GM21381 (cell line): ENCODE data around the gene FREY1.
A peak's percentile ranks its signal among the peaks of the same experiment; 100 is the strongest.

Source experiments
- ATAC-seq: cut with Tn5 transposase; IDR thresholded peaks from one replicate; pipeline ENCODE4 v1.9.1; 2021; ENCODE audit warnings: mild to moderate bottlenecking, moderate library complexity; ENCODE audit not compliant: unreplicated experiment

FREY1 gene

DNA sequence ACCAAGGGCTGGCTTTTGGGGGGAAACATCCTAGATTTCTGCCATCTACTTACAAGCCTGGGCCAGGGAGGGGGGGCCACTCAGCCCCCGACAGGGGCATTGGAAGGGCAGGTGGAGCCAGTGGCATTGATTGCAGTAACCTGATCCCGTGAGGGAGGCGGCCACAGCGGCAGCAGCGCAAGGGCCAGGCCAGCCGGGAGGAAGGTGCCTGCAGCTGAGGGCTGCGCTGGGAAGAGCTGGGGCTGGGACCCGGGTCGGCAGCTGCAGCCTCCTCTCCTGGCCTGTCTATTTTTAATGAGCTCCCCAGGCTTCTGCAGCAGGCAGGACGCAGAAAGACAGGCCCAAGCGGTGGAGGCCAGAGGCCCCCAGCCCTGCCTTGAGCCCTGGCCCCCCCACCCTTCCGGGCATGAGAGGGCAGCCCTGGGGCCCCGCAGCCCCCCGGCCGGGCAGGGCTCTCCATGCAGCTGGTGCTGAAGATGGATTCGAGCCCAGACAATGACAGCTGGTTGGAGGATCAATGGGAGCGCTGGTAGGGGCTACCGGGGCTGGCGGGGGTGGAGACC is 10.6 kb downstream of the FREY1 start:
- ATAC-seq, result no peak

DNA sequence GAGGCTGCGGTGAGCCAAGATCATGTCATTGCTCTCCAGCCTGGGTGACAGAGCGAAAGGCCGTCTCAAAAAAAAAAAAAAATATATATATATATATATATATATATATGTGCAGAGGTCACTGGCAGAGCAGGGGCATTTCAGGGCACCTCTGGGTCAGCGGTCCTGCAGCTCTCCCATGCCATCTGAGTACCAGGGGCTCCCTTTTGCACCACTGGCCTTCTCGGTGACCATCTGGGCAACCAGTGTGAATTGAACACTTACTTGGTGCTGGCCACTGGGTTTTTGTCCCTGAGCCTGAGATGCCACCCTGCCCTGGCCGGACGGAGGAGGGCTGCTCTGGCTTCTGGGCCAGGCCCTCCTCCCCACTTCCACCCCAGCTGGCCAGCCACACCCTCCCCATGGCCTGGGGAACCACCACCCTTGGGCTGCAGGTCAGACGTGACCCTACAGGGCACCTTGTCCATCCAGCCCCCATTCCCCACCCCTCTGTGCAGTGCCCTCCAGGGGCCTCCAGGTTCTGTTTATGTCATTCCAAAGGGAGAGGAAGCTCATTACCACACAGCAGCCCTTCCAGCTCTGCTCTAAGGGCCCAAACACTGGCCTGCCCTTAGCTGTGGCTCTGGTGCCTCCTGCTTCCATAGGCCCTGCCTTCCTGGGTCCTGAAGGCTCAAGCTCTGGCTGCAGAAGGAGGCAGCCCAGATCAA is 11.4 kb downstream of the FREY1 start:
- ATAC-seq, result no peak

DNA sequence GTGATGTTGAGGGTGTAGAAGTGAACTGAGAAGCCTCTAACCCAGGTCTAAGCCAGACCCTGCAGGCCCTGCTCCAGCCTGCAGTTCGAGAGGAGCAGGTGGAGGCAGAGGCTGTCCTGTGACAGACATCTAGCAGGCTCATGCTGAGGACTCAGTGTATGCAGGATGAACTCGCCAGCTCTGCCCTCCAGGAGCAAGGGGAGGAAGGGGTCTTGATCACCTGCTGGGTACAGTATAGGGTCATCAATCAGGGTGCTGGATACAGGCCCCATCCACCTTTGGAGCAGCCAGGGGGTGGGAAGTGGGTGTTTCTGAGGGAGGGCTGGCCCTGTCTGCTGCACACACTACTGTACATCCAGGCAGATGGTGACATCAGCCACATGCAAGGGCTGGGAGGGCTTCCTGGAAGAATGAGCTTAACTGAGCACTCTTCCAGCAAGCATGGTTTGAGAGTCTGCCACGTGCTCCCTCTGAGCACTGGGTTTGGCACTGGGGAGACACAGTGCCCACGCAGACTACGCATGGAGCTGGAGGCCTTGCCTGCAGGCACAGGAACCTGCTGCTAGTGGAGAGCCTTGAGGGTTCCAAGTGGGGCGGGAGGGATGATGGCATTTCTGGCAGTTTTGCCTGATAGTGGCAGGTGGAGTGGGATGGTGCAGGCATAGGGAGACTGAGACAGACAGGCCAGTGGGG is 12.4 kb downstream of the FREY1 start:
- no peak for ATAC-seq

DNA sequence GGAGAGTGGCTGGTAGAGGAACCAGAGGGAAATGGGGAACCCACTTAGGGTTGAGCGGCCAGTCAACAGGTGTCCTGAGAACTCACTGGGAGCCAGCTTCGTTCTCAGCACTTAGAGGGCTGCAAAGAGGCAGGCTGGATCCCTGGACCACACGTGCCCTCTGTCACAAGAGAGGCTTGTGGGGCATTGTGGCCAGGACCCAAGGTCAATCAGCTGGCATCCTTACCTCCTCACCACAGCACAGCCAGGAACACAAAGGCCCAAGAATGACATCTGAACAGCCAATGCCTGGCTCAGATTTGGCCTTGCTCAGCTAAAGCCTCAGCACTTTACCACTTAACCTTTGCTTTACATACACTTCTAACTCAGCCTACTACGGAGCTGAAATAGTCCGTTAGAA is 14.2 kb downstream of the FREY1 start:
- no peak for ATAC-seq

DNA sequence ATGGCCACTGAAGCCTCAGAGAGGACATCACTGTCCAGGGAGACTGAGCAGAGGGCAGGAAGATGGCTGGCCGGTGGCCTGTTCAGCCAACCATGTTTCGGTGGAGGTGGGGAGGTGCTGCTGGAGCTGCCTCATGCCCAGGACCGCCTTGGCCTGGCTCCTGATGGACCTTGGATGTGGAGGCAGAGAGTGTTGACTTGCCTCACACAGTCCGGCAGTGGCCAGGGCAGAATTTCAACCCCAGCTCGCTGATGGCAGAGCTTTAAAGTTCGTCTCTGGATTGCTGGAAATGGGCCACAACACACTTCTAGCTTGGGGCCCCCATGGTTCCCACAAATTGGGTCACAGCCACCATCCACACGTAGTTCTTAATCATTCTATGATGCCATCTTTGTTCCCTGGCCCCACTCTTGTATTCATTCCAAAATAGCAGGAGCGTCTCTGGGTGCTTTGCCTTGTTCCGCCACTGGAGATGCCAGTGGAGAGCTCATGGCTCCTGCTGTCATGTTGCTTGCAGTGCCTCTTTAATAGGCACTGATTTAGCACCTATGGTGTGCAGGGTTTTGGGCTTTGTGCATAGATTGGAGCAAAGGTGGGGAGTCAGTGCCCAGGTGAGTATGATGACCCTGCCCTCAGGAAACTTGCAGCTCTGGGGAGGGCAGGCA is 16.1 kb downstream of the FREY1 start:
- no peak for ATAC-seq

DNA sequence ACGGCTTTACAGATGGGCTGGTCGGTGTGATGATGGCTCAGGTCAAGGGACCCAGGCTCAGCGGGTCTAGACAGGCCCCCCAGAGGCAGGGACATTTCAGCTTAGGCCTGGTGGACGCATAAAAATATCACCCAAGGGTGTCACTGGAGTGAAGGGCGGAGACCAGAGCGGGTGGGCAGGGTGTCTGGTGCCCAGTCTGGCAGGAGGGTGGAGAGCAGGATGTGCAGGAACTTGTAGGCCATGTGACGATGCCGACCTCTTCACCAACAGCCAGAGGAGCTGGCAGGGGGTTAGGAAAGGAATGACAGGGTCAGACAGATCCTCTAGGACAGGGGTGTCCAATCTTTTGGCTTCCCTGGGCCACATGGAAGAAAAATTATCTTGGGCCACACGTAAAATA is 17.1 kb downstream of the FREY1 start:
- ATAC-seq, result no peak

DNA sequence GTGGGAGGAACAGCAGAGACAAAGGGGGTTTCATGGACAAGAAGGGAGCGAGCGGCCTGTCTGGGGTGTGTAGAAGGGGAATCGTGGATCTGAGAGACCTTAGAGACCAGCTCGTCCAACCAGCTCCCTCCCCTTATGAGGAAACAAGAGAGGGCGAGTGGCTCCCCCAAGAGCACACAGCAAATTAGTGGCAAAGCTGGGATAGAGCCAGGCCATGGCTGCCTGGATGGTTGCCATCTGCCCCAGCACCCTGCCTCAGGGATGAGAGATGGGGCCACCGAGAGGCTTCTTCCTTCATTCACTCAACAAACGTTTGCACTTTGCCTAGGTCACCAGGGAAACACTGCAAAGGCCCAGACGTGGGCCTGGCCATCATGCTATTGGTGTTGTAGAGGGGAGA is 17.5 kb downstream of the FREY1 start:
- no peak for ATAC-seq

DNA sequence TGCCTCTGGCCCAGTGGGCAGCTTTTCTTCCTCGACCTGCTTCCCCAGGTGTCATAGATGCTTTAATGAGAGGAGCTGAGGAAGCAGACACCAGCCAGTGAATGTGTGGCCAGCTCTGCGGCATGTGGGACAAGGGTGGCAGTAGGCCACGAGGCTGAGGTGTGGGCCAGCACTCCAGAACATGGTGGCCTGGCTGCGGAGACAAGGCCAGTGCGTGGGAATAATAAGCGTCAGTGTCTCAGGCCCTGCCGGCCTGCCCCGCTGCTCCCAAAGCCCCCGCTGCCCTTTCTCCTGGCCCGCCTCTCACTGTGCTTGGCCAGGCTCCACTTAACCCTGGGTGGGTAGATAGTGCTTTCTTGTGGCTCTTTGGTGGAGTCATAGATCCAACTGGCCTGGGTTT is 19.5 kb downstream of the FREY1 start:
- no peak for ATAC-seq

DNA sequence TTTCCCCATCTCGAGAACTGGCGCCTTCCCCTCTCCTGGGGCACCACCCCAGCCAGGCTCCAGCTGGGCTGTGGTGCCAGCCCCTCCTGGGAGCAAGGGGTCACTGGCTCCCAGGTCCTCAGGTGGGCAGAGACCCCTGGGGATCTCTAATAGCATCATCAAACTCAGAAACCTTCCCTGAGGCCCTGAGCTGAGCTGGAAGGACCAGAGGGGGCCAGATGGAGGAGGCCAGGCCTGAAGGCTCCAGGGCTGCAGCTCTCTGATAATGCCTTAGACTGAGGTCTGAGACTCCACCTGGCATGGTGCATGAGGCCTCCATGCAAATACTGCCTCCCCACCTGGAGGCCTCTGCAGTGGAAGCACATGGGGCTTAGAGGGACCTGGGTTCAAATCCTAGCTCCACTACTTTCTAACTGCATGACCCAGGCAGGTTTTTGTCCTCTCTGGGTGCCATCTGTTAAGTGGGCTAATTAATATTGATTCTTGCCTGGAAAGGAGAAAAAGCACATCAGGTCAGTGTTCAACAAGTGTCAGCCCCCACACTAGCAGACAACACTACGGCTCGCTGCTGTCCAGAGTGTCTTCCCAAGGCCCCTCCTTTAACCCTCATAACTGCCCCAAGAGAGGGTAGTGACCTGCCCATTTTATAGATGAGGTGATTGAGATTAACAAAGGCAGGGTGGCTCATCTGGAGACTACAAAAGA is 20.1 kb downstream of the FREY1 start:
- ATAC-seq, result no peak

DNA sequence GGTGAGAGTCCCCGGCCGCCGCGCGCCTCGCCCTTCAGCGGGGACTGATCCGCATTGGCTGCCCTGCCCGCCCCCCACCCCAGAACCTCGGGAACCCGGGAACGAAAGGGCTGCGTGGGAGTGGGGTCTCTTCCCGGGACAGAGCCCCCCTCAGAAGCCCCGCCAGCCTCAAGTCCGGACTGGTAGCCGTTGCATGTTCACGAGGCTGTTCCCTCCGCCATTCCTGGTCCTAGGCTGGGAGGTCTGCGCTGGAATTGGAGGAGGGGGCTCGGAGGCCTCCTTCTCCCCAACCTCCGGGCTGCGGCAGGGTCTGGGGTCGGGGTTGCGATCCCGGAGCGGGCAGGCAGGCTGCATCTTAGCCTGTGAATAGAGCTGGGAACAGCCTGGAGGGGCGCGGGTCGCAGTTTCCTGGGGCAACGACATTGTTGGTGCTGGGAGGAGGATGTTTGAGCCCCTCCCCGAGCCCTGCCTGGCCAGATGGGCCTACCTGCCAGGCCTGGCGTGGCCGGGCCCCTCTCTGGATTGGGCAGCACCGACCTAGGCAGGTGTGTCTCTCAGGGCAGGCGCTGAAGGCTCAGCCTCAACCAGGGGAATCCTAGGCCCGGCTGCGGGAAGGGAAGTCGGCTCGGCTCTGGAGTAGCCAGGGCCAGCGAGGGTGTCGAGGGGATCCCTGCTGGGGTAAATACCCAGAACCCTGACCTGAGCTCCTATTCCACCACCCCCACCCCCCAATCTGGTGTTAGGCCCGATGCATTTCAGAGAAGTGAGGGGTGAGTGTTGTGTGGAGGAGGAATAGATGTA is 20.9 kb downstream of the FREY1 start:
- ATAC-seq, result no peak

DNA sequence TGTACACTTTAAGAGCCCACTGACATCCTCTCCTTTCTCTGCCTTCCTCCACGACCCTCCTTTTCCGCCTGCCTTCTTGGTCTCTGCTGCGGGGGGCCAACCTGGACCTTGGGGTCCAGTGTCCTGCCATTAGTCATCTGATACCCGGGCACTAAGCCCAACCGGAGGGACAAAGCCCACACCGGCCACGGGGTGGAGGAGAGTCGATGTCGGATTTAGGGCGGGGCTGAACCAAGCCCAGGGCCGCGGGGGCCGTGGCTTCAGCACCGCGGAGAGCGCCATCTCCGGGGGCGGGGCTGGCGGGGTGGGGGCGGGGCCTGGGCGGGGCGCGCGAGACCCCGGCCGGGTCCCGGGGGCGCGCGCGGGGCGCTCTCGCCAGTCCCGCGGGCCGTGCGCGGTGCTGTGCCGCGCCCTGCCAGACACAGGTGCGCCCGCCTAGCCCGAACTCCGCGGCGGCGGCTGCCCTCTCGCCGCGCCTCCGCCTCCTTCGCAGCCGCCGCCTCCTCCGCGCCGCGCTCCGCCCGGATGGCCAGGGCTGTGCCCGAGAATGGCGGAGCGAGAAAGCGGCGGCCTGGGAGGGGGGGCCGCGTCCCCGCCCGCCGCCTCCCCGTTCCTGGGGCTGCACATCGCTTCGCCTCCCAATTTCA is 21.7 kb downstream of the FREY1 start, which contains the start of gene MAPK8IP1:
Gene MAPK8IP1 (plus strand): TSS at position 378 of the 647 bp plus-strand sequence. CDS start 170 bp downstream, at position 548.
- peak; percentile 73 for ATAC-seq

DNA sequence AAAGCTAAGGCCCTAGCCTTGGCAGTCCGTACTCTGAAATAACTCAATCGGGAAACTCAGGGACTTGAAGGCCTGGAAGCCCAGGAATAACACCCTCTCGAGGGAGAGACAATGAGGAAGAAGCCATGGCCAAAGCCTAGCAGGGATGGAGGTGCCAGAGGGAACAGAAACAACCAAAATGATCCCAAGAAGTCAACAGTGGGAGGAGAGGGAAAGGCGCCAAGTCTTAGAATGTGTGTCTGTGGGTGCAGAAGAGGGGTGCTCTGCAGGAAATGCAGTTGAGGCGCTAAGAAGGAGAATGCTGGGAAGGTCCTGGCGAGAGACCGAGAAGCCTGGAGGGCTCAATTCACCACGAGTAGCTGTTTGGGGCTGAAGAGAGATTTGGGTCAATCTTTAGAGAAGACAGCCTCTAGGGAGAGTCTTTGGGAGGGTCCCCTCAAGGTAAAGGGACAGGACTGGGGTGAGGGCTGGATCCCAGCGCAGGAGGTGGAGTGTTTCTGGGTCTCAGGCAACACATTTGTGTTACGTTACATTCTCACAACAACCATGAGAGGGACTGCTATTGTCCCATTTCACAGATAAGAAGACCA is 22.4 kb downstream of the FREY1 start:
- ATAC-seq, result no peak

DNA sequence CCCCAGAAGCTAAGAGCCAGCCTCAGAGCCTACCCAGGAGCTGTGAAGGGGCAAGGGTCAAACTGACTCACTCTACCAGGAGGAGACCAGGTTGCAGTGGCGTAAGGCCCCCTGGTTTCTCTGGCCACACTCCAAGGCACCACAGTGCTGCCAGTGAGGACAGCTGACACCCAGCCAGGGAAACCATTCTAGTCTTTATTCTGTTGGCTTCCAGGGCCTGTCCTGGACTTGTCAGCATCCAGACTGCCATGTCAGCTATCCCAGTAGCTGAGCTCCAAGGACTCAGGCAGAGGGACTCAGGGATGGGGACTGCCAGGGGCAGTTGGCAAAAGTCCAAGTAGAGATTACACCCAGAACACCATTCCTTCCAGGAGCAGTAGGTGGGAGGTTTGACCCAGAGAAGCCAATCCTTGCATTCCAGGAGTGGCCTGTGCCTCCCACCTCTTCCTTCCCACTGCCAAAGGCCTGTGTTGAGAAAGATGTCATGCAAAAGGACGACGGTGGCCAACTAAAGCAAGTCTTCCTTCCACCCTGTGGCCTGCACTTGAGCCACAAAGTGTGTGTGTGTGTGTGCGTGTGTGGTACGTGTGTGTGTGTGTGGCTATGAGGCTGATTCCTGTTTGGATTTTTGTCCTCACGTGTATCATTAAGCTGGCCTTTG is 25.2 kb downstream of the FREY1 start:
- ATAC-seq, result no peak

DNA sequence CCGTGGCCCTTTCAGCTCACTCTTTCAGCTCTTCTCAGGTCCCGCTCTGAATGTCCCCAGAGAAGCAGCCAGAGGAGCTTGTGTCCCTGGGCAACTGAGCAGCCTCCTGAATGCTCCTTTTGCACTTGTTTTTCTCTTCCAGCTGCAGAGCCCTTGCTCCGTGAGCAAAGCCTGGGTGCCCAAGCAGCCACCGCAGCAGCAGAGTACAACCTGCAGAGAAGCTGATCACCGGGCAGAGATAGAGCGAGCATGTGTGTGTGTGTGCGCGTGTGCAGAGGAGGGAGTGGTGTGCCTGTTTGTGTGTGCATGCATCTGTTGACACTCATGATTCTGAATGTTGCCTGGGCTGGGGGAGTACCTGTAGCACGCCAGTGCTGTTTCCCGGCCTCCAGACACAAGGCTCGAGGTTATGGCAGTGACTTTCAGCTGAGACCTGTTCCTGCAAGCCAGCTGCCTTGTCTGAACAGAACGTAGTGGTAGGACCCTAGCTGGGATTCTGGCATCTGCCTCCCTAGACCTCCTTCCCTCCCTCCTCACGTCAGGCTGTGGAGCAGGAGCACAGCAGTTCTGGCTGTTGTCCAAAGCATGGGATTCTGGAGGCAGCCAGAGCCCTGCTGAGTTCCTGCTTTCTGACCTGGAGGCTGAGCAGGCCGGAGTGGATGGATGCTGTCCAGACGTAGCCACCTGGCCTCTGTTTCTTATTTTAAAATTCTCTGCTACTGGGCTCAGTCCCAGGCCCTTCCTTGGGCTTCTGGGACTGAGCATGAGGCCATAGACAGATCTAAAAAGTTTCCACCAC is 26.1 kb downstream of the FREY1 start:
- ATAC-seq, result no peak

DNA sequence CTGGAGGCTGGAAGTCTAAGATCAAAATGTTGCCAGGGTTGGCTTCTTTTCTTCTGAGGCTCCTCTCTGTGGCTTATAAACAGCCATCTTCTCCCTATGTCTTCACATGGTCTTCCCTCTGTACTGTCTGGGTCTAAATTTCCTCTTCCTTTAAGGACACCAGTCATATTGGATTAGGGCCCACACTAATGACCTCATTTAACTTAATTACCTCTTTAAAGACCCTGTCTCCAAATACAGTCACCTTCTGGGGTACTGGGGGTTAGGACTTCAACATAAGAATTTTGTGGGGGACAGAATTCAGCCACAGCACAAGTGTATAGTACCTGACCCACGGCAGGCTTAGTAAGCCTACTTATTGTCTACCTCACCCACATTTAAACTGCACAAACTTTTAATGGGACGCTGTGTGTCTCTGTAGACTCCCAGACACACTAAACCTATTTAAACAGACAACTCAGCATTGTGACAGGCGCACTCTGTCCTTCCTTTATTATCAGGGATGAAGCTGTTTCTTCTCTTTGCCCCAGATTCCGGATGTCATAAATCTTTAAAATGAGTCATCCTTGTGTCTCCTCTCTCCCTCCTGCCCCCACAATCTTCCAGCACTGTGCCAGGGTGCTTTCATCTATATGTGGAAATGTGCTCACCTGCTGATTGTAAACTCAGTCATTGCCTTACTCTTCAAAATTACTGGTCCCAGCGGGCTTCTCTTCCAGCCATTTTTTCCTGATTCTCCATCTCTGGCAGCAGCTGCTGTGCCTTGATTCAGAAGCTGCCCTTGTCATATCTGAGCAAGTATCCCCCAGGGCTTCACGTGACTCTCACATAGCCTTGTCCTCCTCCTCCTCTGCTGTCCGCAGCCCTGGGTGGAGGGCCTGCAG is 27.0 kb downstream of the FREY1 start:
- ATAC-seq, result no peak

DNA sequence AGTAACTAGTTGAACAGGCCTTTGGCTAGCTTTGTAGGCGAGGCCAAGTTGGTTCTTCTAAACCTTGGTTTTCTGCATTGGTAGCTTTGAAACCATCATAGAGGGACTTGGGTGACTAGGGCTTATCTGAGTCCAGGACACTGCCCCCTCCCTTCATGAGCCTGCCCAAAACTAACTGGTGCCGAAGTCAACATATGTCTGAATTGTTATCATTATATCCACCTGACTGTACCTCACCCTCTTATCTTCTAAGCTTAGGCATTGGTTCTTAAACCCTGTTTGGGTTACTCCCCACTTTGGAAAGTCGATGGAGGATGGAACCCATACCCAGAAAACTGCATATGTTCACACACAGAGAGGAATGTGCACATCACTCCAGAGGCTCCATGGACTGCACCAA is 29.2 kb downstream of the FREY1 start:
- ATAC-seq, result no peak

DNA sequence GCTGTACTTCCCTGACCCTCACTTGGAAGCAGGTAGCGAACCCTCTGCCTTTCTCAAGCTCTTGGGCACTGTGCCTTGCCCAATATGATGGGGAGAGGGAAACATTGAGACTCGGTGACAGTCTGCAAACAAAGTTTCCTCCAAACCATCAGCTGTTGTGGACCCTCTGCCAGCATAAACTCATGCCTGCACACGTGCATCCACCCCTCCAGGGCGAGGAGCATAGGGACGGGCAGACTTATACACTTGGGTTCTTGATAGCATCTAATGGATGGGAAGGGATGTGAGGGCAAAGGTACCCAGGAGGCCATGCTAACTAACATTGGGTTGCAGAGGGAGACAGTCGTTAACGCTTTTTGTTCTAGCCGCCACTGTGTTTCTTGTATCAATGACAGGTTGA is 29.9 kb downstream of the FREY1 start:
- no peak for ATAC-seq
